Cardiac muscle cell (in vitro differentiated cells and primary cell): ENCODE data around the gene MBNL2. TPM values are rescaled to one million over a fixed set of nuclear protein-coding genes. Genes with fewer than 3 reads are reported as not detected.
A peak's percentile ranks its signal among the peaks of the same experiment; 100 is the strongest.

ENCODE experiments used
- DNase-seq, 2 donors: peaks; one replicate each; pipeline versions ENCODE4 v3.0.0 to v3.0.0-alpha.2; 2010 to 2017; ENCODE audit warnings: low read depth in 1 of 2, low spot score in 1 of 2
- H3K27ac ChIP-seq: fragments of 200-600 bp; sonication (generic); 2 replicates; pipeline ENCODE4 v1.5.1; 2016
- H3K27me3 ChIP-seq: fragments of 200-600 bp; sonication (generic); 2 replicates; pipeline ENCODE4 v1.6.0; 2016; ENCODE audit warnings: control low read depth
- H3K36me3 ChIP-seq: fragments of 200-600 bp; sonication (generic); 2 replicates; pipeline ENCODE4 v1.5.1; 2016; ENCODE audit warnings: control low read depth
- H3K4me1 ChIP-seq: fragments of 200-600 bp; sonication (generic); 2 replicates; pipeline ENCODE4 v1.8.1; 2017; ENCODE audit warnings: low read depth, mild to moderate bottlenecking, mixed run types
- H3K4me3 ChIP-seq: fragments of 200-600 bp; sonication (generic); 2 replicates; pipeline ENCODE4 v1.5.1; 2016; ENCODE audit warnings: mild to moderate bottlenecking
- H3K9me3 ChIP-seq: fragments of 200-600 bp; sonication (generic); 2 replicates; pipeline ENCODE4 v1.5.1; 2017; ENCODE audit warnings: low read depth, mild to moderate bottlenecking, control low read depth
- CTCF ChIP-seq: IDR thresholded peaks from 2 replicates; pipeline ENCODE4 v1.5.1; 2012; ENCODE audit warnings: low read depth, mild to moderate bottlenecking, low read length
- polyA plus RNA-seq: library from polyadenylated mRNA; unstranded; fragments of >200 nt; fragmentation: Nextera tagmentation; extraction: Ambion mirVana; gene quantifications from 2 replicates; pipeline ENCODE4 v1.2.1, GENCODE V29; 2016
- total RNA-seq: library from RNA; depleted of rRNA; stranded (reverse); fragments of >200 nt; gene quantifications from 2 replicates; pipeline ENCODE4 v1.2.3, GENCODE V29; 2016

The MBNL2 gene
- total and polyA plus RNA-seq, 2 experiments from 2014 or later = 15.2 to 27.8 TPM

GRCh38 chr13:97212004-97212403 is 10.1 kb upstream of the MBNL2 start:
- Histone ChIP-seq H3K4me3 (no peak overlapping the region), H3K27me3 (no peaks in the 10 kb centered on the region), H3K9me3 (no peaks in the 10 kb centered on the region), H3K4me1 (peaks cover 3% of the 10 kb centered on the region), H3K36me3 (no peaks in the 10 kb centered on the region), H3K27ac (no peak overlapping the region)
- TF ChIP-seq CTCF = no peak
- DNase-seq = peak in 1 of 2 donors; percentile 59

GRCh38 chr13:97212601-97213040 is 9.5 kb upstream of the MBNL2 start:
- Histone ChIP-seq H3K27me3 (no peaks in the 10 kb centered on the region), H3K4me1 (peaks cover 3% of the 10 kb centered on the region)

GRCh38 chr13:97214921-97215320 is 7.2 kb upstream of the MBNL2 start:
- no peak for DNase-seq
- Histone ChIP-seq H3K9me3 (no peaks in the 10 kb centered on the region), H3K36me3 (no peaks in the 10 kb centered on the region), H3K27me3 (no peaks in the 10 kb centered on the region), H3K4me3 (no peak overlapping the region), H3K4me1 (peaks cover 3% of the 10 kb centered on the region), H3K27ac (no peak overlapping the region)
- no peak for TF ChIP-seq CTCF

More at GRCh38 chr13:97212601-97213040, 9.5 kb upstream of the MBNL2 start:
- no peaks in the 10 kb centered on the region for H3K9me3 ChIP-seq
- peak; percentile 79 for TF ChIP-seq CTCF
- no peak overlapping the region for H3K27ac ChIP-seq
- H3K4me3 ChIP-seq = no peak overlapping the region
- H3K36me3 ChIP-seq = no peaks in the 10 kb centered on the region
- DNase-seq = peak in 1 of 2 donors; percentile 62

- Histone ChIP-seq H3K27ac (no peak overlapping the region), H3K27me3 (no peaks in the 10 kb centered on the region), H3K4me3 (no peak overlapping the region), H3K9me3 (no peaks in the 10 kb centered on the region), H3K4me1 (peaks cover 3% of the 10 kb centered on the region), H3K36me3 (no peaks in the 10 kb centered on the region)
- no peak for DNase-seq
- no peak for TF ChIP-seq CTCF
Measured at GRCh38 chr13:97215325-97215724, 6.8 kb upstream of the MBNL2 start.

- Histone ChIP-seq H3K9me3 (no peaks in the 10 kb centered on the region), H3K4me1 (peaks cover 6% of the 10 kb centered on the region), H3K36me3 (no peaks in the 10 kb centered on the region), H3K27me3 (no peaks in the 10 kb centered on the region), H3K27ac (no peak overlapping the region), H3K4me3 (no peak overlapping the region)
- DNase-seq = no peak
- no peak for TF ChIP-seq CTCF
Measured at GRCh38 chr13:97219226-97219625, 2.9 kb upstream of the MBNL2 start.
